Glutamatergic neuron (in vitro differentiated cells): ENCODE measurements around the gene SOX5. TPM values are rescaled to one million over a fixed set of nuclear protein-coding genes. Genes with fewer than 3 reads are reported as not detected.

ENCODE experiments used
- DNase-seq: peaks from one replicate; pipeline ENCODE4 v3.0.0; 2022
- H3K27ac Mint-ChIP-seq: one replicate; pipeline ENCODE4 v1.8.0; 2020; ENCODE audit warnings: mild to moderate bottlenecking, mixed read lengths, inconsistent platforms; ENCODE audit not compliant: unreplicated experiment
- H3K27me3 Mint-ChIP-seq: one replicate; pipeline ENCODE4 v1.8.0; 2020; ENCODE audit warnings: mild to moderate bottlenecking, moderate library complexity, mixed read lengths, inconsistent platforms; ENCODE audit not compliant: unreplicated experiment
- H3K36me3 Mint-ChIP-seq: one replicate; pipeline ENCODE4 v1.8.0; 2020; ENCODE audit warnings: mild to moderate bottlenecking, mixed read lengths, inconsistent platforms; ENCODE audit not compliant: unreplicated experiment
- H3K4me1 Mint-ChIP-seq: one replicate; pipeline ENCODE4 v1.8.0; 2020; ENCODE audit warnings: mild to moderate bottlenecking, low read depth, mixed read lengths, inconsistent platforms; ENCODE audit not compliant: unreplicated experiment
- H3K4me3 Mint-ChIP-seq: one replicate; pipeline ENCODE4 v1.8.0; 2020; ENCODE audit warnings: mild to moderate bottlenecking, mixed read lengths, inconsistent platforms; ENCODE audit not compliant: unreplicated experiment
- H3K9me3 Mint-ChIP-seq: one replicate; pipeline ENCODE4 v1.8.0; 2020; ENCODE audit warnings: mild to moderate bottlenecking, moderate library complexity, mixed read lengths, inconsistent platforms; ENCODE audit not compliant: unreplicated experiment
- CTCF ChIP-seq: fragments of 200-600 bp; sonication (generic); IDR thresholded peaks from one replicate; pipeline ENCODE4 v1.5.0; 2021; ENCODE audit not compliant: partially characterized antibody, unreplicated experiment
- total RNA-seq: library from RNA; stranded (reverse); fragmentation: NEBNext Ultra II Directional; extraction: Animal tissue kit (Norgen Biotek cat#: 25700); gene quantifications from one replicate; pipeline ENCODE4 v1.2.1, GENCODE V29; 2021; ENCODE audit not compliant: unreplicated experiment

The SOX5 gene
- total RNA-seq, 1 donor from 2014 or later, result 118 TPM

GRCh38 chr12:23669691-23670090, 279.8 kb downstream of the SOX5 start:
- peaks cover 20% of the 10 kb centered on the region for H3K4me1 Mint-ChIP-seq
- H3K36me3 Mint-ChIP-seq, result no peaks in the 10 kb centered on the region
- H3K27me3 Mint-ChIP-seq, result no peaks in the 10 kb centered on the region
- no peak overlapping the region for H3K27ac Mint-ChIP-seq
- TF ChIP-seq CTCF, result no peak
- DNase-seq, result no peak
- no peaks in the 10 kb centered on the region for H3K9me3 Mint-ChIP-seq
- no peak overlapping the region for H3K4me3 Mint-ChIP-seq

GRCh38 chr12:23666866-23667265, 282.6 kb downstream of the SOX5 start:
- Mint-ChIP-seq H3K36me3 (no peaks in the 10 kb centered on the region), H3K27me3 (no peaks in the 10 kb centered on the region), H3K4me1 (peaks cover 15% of the 10 kb centered on the region), H3K4me3 (no peak overlapping the region), H3K9me3 (no peaks in the 10 kb centered on the region), H3K27ac (no peak overlapping the region)
- no peak for DNase-seq
- no peak for TF ChIP-seq CTCF

GRCh38 chr12:23662966-23663365, 286.5 kb downstream of the SOX5 start:
- no peak for TF ChIP-seq CTCF
- no peak overlapping the region for H3K4me3 Mint-ChIP-seq
- H3K27me3 Mint-ChIP-seq, result no peaks in the 10 kb centered on the region
- no peaks in the 10 kb centered on the region for H3K36me3 Mint-ChIP-seq
- no peak for DNase-seq
- H3K27ac Mint-ChIP-seq, result no peak overlapping the region
- peaks cover 9% of the 10 kb centered on the region for H3K4me1 Mint-ChIP-seq
- H3K9me3 Mint-ChIP-seq, result no peaks in the 10 kb centered on the region

- H3K27me3 Mint-ChIP-seq, result no peaks in the 10 kb centered on the region
- H3K4me3 Mint-ChIP-seq, result no peak overlapping the region
- no peak for DNase-seq
- no peaks in the 10 kb centered on the region for H3K9me3 Mint-ChIP-seq
- TF ChIP-seq CTCF, result no peak
- no peak overlapping the region for H3K27ac Mint-ChIP-seq
- no peaks in the 10 kb centered on the region for H3K4me1 Mint-ChIP-seq
- H3K36me3 Mint-ChIP-seq, result no peaks in the 10 kb centered on the region
These were observed 290.3 kb downstream of the SOX5 start for GRCh38 chr12:23659131-23659530.

- H3K9me3 Mint-ChIP-seq, result peaks cover 2% of the 10 kb centered on the region
- no peak for TF ChIP-seq CTCF
- no peak for DNase-seq
- no peaks in the 10 kb centered on the region for H3K4me1 Mint-ChIP-seq
- no peaks in the 10 kb centered on the region for H3K36me3 Mint-ChIP-seq
- H3K27ac Mint-ChIP-seq, result no peak overlapping the region
- H3K4me3 Mint-ChIP-seq, result no peak overlapping the region
- peaks cover 6% of the 10 kb centered on the region for H3K27me3 Mint-ChIP-seq
These were observed 291.9 kb downstream of the SOX5 start for GRCh38 chr12:23657598-23657997.
